ENCODE results near the gene SMARCB1.

SMARCB1 gene

DNA sequence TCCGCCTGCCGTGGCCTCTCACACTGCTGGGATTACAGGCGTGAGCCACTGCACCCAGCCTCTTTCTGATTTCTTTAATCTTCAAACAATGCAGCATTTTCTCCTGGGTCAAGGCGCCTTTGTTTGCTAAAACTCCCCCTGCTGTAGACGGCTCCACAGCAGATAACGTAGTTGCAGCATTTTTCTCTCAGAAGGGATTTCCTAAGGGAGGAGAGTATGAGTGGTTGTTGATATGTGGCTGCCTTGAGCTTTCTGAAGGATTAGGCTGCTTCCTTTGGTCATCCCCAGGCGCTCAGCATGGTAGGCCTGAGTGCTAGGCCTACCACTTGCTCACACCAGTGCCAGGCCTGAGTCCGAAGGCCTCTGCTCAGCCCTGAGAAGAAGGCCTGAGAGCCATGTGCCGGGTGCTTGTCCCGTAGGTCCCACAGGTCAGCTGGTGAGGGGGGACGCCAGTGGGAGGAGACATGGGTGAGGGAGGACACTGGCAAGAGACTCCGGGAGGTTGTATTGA is 18.1 kb downstream of the SMARCB1 start:
- no peak for DNase-seq

DNA sequence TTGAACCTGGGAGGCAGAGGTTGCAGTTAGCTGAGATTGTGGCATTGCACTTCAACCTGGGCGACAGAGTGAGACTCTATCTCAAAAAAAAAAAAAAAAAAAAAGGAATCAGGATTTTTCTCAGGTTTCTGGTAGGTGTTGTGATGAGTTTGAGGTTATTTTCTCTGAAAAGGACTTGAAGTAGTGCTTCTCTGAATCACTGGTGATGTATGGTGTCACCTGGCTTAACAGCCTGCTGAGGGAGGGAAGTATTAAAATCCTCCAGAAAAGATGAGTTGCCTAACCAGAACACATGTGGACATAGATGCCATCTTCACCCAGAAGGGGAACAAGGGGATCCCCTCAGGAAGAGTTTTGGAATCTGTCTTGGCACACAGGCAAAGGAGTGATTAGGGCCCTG is 20.1 kb downstream of the SMARCB1 start:
- no peak for DNase-seq

DNA sequence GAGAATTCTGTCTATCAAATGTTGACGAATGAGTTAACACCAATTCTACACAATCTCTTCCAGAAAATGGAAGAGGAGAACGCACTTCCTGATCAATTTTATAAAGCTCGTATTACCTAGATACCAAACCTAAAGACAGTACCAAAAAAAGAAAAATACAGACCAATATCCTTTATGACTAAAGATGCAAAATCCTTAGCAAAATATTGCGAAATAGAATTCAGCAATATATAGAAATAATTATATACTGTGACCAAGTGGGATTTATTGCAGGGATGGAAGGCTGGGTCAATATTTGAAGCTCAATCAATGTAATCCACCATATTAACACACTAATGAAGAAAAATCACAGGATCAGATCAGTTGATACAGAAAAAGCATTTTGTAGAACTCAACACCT is 25.6 kb downstream of the SMARCB1 start:
- DNase-seq, result no peak

DNA sequence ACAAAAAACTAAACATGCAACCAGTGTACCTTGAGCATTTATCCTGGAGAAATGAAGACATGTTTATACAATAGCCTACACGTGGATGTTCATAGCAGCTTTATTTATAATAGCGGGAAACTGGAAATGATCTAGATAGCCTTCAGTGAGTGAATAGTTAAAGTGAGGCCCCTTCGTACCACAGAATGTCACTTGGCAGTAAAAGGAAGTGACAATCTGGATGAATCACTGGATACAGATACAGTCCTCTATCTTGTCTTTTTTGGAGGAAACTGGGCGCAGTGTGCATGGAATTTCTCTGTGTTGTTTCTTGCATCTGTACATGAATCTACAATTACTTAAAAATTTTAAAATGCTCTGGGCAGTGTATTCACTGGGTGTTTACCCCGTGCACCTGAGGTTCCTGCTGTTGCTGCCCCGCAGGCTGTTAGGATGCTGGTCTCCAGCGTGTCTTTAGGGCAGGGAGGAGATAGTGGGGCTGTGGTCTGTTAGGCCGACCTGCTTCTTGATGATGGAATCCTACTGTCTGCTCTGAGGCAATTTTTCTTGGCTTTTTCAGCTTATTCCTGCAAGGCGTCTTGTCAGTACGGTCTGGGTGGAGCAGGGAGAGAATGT is 28.9 kb downstream of the SMARCB1 start:
- no peak for DNase-seq

DNA sequence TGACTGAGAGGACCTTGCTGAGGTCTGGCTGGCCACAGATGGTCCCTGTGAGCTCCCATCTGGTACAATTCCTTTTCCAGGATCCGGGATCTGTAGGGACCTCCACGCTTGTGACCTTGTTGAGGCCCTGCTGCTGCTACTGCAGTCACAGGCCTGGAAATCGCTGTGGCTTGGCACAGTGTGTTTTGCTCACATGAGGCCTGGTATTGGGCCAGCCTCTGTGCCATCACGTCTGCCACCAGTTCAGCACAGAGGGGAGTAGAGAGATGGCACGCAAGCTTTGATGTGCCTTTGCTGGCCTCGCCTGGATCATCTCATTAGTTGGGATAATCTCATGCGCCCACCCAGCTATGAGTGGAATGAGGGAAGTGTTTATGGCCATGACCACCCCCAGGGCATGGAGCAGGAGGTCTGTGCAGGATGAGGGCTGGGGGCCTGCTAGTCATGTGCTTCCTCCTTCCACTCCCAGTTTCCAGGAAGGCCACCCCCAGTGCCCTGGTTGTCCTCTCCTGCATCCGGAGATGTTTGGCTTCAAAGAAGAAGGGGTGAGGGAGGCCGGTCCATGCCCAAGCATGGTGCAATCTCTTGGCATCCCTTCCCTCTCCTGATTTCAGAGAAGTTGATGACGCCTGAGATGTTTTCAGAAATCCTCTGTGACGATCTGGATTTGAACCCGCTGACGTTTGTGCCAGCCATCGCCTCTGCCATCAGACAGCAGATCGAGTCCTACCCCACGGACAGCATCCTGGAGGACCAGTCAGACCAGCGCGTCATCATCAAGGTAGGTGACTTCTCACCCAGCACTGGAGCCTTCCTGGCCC is 29.6 kb downstream of the SMARCB1 start:
- no peak for DNase-seq

DNA sequence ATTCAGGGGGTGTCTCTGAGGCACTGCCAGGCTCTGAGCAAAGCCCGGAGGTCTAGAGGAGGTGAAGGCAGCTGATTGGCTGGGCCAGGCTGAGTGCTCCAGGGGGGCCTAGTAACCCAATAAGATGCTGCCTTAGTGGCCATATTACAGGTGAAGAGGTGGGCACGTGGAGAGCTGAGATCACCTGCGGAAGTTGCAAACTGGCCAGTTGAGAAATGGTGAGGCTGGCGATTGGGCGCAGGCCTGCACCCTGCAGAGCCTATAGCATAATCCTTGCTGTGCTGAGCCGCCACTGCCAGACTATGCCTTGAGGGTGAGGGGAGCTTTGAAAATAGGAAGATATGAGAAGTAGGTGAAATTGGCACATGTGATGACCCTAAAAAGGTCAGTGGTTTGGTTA is 30.4 kb downstream of the SMARCB1 start:
- no peak for DNase-seq

DNA sequence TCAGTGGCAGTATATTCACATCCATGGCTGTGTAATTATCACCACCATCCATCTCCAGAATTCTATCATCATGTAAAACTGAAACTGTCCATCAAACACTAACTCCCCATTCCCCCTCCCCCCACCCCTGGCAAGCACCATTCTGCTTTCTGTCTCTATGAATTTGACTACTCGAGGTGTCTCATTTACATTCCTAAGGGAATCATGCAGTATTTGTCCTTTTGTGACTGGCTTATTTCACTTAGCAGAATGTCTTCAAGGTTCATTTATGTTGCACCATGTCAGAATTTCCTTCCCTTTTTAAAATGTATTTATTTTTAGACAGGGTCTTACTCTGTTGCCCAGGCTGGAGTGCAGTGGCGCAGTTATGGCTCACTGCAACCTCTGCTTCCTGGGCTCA is 31.8 kb downstream of the SMARCB1 start:
- no peak for DNase-seq

DNA sequence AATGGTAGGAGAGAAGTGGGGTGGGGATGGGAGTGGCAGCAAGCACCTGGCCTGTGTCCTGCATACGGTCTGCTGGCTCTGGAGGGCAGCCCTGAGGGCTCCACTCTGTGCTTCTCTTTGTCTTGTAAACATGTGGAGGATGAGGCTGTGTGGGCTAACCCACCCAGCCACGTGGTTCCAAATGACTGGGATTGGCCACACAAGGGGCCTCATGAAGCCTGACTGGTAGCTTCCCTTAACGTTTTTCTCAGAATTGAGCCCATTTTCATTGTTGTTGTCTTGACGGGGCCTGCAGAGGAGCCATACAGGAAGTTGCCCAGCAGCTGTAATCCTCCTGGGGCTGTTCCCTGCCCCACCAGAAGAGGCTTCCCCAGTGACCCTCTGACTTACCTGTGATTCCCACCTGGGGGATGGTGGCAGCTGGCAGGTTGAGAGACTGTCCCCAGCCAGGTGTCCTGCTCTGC is 34.0 kb downstream of the SMARCB1 start:
- DNase-seq, result no peak

DNA sequence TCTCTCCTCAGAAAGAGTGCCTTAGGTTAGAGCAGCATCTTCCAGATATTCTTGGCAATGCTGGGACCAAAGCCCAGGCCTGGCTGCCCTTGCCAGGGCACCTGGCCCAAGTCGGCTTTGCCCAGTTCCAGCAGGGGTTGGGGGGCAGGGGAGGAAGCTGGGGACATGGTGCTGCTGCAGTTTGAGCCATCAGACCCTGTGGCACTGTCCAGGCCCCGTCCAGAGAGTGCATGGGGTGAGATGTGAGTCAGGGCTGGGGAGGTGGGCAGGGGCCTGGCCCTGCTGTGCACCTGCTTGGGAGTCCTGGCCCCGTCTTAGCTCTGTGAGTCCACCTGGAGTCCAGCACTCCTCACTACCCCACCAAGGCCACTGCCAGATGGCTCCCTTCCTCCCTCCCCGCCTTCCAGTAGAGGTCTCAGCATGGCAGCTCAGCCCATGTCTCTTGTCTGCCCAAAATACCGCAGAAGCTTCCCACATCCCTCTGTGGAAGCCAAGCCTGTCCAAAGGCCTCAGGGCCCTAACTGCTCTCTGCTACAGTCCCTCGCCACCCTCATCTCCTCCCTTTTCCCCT is 35.4 kb downstream of the SMARCB1 start:
- no peak for DNase-seq

DNA sequence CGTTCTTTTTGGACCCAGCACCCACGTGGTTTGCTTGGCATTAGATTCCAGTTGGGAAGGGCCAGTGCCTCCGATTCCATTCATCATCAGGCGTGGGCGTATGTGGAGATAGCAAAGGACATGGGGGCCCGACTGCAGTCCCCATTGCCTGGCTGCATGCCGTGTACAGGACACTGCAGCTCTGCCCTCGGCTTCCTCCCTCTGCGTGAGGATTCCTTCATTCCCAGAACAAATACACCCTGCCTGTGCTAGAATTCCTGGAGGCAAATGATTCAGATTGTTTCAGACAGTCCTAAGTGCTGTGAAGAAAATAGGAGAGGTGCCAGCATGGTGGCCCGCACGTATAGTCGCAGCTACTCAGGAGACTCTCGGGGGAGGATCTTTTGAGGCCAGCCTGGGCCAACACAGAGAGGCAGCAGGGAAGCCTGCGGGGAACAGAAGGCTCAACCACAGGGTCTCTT is 36.6 kb downstream of the SMARCB1 start:
- no peak for DNase-seq

DNA sequence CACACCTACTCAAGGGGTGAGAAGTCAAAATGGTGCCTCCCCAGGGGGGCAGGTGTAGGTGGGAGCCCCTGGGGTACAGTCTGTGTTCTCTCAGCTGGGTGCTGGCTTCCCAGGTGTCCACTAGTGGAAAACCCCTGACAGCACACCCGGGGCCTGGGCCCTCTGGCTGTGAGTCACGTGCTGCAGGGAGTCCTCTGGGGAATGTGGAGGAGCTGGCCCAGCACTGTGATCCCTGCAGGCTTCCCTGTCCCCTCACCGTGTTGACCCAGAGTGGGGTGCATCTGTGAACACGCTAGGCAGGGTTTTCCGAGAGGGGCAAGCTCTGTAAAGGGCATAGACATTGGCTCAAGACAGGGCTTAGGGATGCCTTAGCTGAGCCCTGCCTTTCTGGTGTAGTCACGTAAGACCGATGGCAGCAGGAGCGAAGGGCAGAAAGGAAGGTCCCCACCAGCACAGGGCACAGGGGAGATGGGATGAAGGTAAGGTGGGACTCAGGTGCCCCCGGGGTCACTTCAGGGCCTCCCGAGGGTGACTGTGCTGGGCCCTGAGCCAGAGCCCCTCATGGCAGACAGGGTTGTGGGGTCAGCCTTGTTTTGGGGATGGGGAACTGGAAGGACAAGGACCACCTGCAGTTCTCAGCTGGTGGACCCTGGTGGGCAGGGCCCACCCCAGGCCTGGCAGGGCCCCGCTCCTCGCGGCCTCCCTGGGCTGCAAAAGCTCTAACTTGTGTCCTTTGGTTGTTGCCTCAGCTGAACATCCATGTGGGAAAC is 37.9 kb downstream of the SMARCB1 start:
- no peak for DNase-seq

DNA sequence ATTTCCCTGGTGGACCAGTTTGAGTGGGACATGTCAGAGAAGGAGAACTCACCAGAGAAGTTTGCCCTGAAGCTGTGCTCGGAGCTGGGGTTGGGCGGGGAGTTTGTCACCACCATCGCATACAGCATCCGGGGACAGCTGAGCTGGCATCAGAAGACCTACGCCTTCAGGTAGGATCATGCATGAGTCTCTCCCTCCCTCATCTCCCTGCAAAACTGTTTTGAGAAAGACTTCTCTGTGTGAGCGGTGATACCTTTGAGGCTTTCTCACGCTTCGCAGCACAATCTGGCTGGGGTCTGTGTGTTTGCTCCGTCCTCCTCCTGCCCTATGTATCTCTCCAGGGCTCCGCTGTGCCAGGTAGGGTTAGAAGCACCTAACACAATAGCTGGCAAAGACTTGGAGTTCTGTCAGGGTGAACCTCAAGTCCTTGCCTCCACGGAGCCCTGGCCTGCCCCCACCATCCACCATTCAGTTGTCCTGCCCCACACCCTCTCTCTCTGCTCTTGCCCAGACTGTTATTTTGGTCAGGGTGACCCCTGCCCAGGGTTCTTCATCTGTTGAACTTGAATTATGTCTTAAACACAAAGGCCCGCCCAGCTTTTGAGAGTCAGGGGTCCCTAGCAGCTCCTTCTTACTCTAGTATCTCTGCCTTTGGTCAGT is 38.6 kb downstream of the SMARCB1 start:
- DNase-seq, result no peak

DNA sequence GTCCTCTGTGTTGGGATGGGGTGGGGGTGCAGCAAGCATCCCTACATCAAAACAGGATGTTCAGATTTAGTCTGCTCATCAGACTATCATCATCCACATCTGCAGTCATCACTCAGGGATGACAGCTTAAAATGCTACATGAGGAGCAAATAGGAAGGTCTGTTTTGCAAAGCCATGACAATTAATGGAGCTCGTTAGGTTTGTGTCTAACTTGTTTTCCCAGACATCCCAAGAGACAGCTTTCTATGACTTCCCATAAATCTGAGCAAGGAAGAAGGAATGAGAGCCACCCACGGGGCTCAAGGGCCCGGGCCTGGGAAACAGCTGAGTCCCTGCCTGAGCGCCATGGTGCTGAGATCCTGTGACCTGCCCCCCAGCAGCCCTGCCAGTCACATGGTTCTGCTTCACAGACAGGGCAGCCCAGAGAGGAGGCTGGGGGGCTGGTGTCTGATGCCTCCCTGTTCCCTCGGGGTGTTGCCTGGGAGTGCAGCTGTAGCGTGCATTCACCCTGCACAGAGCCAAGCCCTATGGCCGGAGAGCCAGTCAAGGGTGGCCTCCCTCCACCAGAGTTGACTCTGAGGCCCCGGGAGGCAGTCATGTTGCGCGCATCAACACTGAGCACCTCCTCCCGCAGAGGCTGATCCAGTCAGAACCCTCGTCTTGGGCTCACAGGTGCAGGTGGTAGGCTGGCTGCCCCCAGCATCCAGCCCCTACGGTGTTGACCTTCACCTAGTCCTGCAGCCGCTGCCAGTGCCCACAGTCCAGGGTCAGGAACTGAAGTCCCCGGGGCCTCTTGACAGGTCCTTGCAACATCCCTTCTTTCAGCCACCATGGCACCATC is 40.0 kb downstream of the SMARCB1 start:
- no peak for DNase-seq

DNA sequence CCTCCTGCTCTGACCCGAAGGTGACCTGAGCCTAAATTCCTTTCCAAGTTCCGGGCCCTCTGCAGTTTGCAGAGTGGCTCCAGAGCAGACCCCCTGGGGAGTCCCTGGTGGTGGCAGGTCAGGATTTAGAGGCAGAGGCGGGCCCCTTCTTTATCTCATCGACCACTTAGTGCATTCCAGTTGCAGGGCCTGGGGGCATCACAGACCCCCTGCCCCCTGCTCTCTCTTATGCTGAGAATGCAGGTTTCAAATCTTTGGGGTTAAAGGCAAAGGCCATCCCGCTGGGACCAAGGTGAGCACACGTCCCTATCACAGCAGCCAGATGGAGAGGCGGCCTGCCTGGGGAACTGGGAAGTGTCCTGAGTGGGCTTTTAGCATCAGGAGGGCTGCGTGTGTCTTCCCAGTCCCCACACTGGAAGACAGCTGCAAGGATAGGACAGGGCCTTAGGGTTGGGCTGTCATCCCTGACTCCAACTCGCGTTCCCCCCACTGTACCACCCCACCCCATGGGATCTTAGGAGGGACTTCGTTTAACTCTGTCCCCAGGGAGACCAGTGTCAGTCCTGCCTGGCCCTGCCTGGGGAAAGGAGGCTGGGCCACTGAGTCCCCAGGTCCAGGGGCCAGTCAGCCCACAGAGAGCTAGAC is 40.7 kb downstream of the SMARCB1 start:
- DNase-seq, result no peak

DNA sequence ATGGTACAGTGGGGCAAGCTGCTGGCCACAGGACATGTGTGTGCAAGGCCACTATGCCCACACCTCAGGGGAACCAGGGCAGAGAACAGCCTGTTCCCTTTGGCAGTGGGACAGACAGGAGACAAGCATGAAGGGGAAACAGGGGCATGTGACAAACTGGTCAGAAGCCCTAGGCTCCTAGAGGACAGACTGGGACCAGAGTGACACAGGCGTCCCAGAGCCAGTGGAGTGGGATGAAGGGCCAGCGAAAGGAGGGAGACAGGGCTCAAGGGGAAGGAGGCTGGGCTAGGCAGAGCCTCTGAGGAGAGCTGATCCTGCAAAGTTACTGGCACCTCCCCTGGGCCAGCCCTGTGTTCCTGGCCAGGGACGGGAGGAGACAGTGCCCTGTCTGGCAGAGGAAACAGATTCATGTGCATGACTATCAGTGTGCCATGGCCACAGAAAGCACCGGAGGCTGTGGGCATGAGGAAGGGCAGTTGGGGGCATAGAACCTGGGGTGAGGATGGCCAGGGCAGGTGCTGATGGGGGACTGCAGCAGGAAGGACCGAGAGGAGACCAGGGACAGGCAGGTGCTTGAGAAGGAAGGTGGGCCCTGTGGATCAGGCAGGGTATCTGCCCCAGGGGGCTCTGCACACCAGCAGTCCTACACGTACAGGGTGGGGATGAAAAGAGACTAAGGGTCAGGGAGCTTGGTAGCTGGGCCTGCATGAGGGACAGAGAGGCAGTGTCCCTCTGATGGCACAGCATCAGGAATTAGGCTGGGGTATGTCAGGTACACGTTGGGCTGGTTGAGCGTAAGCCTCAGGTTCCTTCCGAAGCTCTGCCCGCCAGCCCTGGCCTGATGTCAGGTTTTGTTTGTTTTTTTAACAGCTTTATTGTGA is 42.3 kb downstream of the SMARCB1 start:
- DNase-seq, result no peak

DNA sequence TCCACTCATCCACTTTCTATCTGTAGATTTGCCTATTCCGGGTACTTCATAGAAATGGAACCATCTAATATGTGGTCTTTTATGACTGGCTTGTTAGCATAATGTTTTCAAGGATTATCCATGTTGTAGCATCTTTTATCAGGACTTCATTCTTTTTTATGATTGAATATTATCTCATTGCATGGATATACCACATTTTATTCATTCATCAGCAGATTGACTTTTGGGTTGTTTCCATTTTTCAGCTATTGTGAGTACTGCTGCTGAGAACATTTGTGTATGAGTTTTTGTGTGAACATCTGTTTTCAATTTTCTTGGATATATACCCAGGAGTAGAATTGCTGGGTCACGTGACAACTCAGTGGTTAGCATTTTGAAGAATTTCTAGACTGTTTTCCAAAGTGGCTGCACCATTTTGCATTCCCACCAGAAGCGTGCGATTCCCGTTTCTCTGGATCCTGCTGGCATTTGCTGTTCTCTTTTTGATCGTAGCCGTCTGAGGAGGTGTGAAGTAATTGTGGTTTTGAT is 43.1 kb downstream of the SMARCB1 start:
- DNase-seq, result no peak

DNA sequence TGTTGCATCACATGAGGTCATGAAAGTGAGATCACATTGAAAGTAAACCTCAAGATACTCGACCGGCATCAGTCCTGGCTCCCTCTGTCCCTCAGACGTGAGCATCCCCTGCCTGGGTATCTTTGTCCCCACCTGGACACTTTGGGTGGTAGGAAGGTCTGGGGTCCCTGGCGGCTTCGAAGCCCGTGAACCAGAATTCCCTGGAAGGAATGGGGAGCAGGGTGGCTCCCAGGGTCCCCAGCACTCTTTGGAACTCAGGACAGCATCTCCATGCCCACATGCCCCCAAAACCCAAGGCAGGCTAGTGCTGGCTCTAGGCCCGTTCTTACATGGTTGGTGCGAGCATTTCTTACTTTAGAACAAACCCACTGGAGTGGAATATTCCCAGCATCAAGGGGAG is 44.5 kb downstream of the SMARCB1 start:
- DNase-seq, result no peak

DNA sequence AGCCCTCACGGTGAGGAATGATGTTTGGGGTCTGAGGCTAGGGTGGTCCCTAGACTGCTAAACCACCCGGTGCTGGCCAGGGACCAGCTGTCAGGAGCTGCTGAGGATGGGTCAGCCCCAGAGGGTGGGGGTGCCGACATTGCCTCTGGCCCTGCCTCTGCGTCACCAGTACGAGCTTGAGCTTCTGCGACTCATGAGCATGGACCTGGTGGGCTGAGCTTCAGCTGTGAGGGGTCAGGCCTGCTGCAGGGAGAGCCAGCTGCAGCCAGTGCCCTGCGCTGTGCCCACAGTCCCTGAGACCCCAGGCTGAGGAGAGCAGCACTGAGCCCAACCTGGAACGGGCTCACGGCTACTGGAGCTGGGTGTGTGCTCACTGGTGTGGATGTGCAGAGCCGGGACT is 45.0 kb downstream of the SMARCB1 start:
- DNase-seq, result no peak

DNA sequence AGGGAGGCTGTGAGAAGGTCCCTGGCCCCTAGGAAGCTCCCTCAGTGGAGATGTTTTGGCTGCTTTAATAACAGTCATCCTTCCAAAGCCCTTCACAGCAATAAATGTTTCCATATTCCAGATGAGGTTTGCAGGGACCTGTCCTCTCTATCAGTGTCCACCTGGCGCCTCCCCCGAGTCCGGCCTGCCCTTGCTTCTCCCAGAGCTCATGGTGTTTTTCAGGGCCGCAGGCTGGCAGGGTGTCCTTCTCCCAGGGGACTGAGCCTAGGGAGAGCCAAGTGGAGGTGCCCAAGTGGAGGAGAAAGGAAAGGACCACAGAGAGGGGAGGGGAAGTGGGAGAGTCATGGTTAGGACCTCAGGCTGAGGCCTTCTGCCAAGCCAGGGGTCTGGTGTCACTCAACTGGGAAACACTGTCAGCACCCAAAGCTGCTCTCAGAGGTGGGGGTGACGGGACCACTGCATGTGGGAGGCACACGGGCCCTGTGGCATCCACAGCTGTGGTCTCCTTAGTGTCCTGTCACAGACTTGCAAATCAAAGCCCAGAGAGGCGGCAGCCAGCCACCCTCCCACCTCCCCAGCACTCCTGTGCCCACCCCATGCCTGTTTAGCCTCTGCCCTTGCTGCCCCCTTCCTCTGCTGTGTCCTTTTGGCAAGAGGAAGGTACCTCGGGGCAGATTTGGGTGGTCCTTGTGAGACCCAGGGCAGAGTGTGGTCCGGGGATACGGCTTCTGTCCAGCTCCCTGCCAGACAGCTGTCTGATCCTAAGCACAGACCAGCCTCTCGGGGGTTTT is 45.7 kb downstream of the SMARCB1 start:
- no peak for DNase-seq

Data from GOT3 (cell line).